Effector memory CD4-positive, alpha-beta T cell (primary cell): ENCODE results near the gene WNT5B.

Experiments used
- DNase-seq, 3 donors: peaks; one replicate each; pipeline ENCODE4 v3.0.0-alpha.2; 2020
- H3K27ac ChIP-seq: 2 replicates; pipeline ENCODE4 v1.7.0; 2013; ENCODE audit warnings: mild to moderate bottlenecking, low read length, moderate library complexity; ENCODE audit not compliant: insufficient read depth, poor library complexity, severe bottlenecking
- H3K27me3 ChIP-seq: replicated peaks from 2 replicates; pipeline ENCODE4 v1.7.0; 2013; ENCODE audit warnings: mild to moderate bottlenecking, low read length; ENCODE audit not compliant: insufficient read depth, control insufficient read depth, poor library complexity, severe bottlenecking
- H3K36me3 ChIP-seq: 2 replicates; pipeline ENCODE4 v1.7.0; 2013; ENCODE audit warnings: mild to moderate bottlenecking, low read length, moderate library complexity; ENCODE audit not compliant: control insufficient read depth, insufficient read depth
- H3K4me1 ChIP-seq: 2 replicates; pipeline ENCODE4 v1.7.0; 2013; ENCODE audit warnings: low read length, mild to moderate bottlenecking; ENCODE audit not compliant: control insufficient read depth, insufficient read depth, poor library complexity, severe bottlenecking
- H3K4me3 ChIP-seq: 2 replicates; pipeline ENCODE4 v1.7.0; 2013; ENCODE audit warnings: low read length, low read depth, mild to moderate bottlenecking; ENCODE audit not compliant: insufficient read depth, poor library complexity, severe bottlenecking
- H3K9me3 ChIP-seq: 2 replicates; pipeline ENCODE4 v1.7.0; 2013; ENCODE audit warnings: mild to moderate bottlenecking, low read length, moderate library complexity; ENCODE audit not compliant: control insufficient read depth

Gene WNT5B

GRCh38 chr12:1663440-1664132 lies 34.6 kb downstream of the WNT5B start:
- H3K27me3 ChIP-seq: no peaks in the 10 kb centered on the region
- H3K27ac ChIP-seq: no peak overlapping the region
- peaks cover 10% of the 10 kb centered on the region for H3K4me1 ChIP-seq
- no peaks in the 10 kb centered on the region for H3K36me3 ChIP-seq
- no peaks in the 10 kb centered on the region for H3K9me3 ChIP-seq
- no peak for DNase-seq
- no peak overlapping the region for H3K4me3 ChIP-seq

- Histone ChIP-seq H3K9me3 (no peaks in the 10 kb centered on the region), H3K27ac (no peak overlapping the region), H3K36me3 (no peaks in the 10 kb centered on the region), H3K4me3 (no peak overlapping the region), H3K4me1 (peaks cover 13% of the 10 kb centered on the region), H3K27me3 (no peaks in the 10 kb centered on the region)
- DNase-seq: no peak
Measured at GRCh38 chr12:1665366-1665765, 36.3 kb downstream of the WNT5B start.

- no peaks in the 10 kb centered on the region for H3K9me3 ChIP-seq
- no peak for DNase-seq
- H3K27ac ChIP-seq: no peak overlapping the region
- no peaks in the 10 kb centered on the region for H3K36me3 ChIP-seq
- peaks cover 13% of the 10 kb centered on the region for H3K4me1 ChIP-seq
- H3K4me3 ChIP-seq: no peak overlapping the region
- H3K27me3 ChIP-seq: no peaks in the 10 kb centered on the region
Measured at GRCh38 chr12:1666215-1666614, 37.2 kb downstream of the WNT5B start.

- DNase-seq: no peak
Measured at GRCh38 chr12:1666685-1667162, 37.7 kb downstream of the WNT5B start.

GRCh38 chr12:1668833-1669543 lies 40.0 kb downstream of the WNT5B start:
- H3K36me3 ChIP-seq: no peaks in the 10 kb centered on the region
- no peak for DNase-seq
- H3K27ac ChIP-seq: no peak overlapping the region
- H3K9me3 ChIP-seq: no peaks in the 10 kb centered on the region
- no peaks in the 10 kb centered on the region for H3K27me3 ChIP-seq
- no peak overlapping the region for H3K4me3 ChIP-seq
- H3K4me1 ChIP-seq: peaks cover 13% of the 10 kb centered on the region

More at GRCh38 chr12:1666685-1667162, 37.7 kb downstream of the WNT5B start:
- Histone ChIP-seq H3K27me3 (no peaks in the 10 kb centered on the region), H3K4me3 (no peak overlapping the region), H3K9me3 (no peaks in the 10 kb centered on the region), H3K4me1 (peaks cover 13% of the 10 kb centered on the region), H3K27ac (no peak overlapping the region), H3K36me3 (no peaks in the 10 kb centered on the region)

- Histone ChIP-seq H3K4me3 (no peak overlapping the region), H3K27me3 (no peaks in the 10 kb centered on the region), H3K9me3 (no peaks in the 10 kb centered on the region), H3K36me3 (no peaks in the 10 kb centered on the region), H3K27ac (no peak overlapping the region), H3K4me1 (peaks cover 13% of the 10 kb centered on the region)
- no peak for DNase-seq
Measured at GRCh38 chr12:1670358-1671268, 41.6 kb downstream of the WNT5B start.

- Histone ChIP-seq H3K4me1 (no peaks in the 10 kb centered on the region), H3K27ac (no peak overlapping the region), H3K36me3 (no peaks in the 10 kb centered on the region), H3K27me3 (no peaks in the 10 kb centered on the region), H3K4me3 (no peak overlapping the region), H3K9me3 (no peaks in the 10 kb centered on the region)
- no peak for DNase-seq
Measured at GRCh38 chr12:1676043-1676442, 47.0 kb downstream of the WNT5B start.

GRCh38 chr12:1680804-1681492 lies 51.9 kb downstream of the WNT5B start:
- Histone ChIP-seq H3K27ac (no peak overlapping the region), H3K27me3 (no peaks in the 10 kb centered on the region), H3K36me3 (no peaks in the 10 kb centered on the region), H3K4me3 (no peak overlapping the region), H3K9me3 (no peaks in the 10 kb centered on the region), H3K4me1 (no peaks in the 10 kb centered on the region)
- no peak for DNase-seq

- no peak overlapping the region for H3K27ac ChIP-seq
- H3K4me3 ChIP-seq: no peak overlapping the region
- H3K9me3 ChIP-seq: no peaks in the 10 kb centered on the region
- H3K27me3 ChIP-seq: no peaks in the 10 kb centered on the region
- H3K36me3 ChIP-seq: no peaks in the 10 kb centered on the region
- H3K4me1 ChIP-seq: no peaks in the 10 kb centered on the region
- DNase-seq: no peak
Measured at GRCh38 chr12:1681493-1681807, 52.4 kb downstream of the WNT5B start.
